Sciatic nerve (tissue), 2 donors: ENCODE measurements around the gene DBX1. TPM values are rescaled to one million over a fixed set of nuclear protein-coding genes. Genes with fewer than 3 reads are reported as not detected.
"Not testable (repeated sequence)": the region's sequence is repeated elsewhere in the genome, so short reads cannot be mapped to it uniquely, and the experiment has no call there.

Experiments
- ATAC-seq: fragments of 200-7000 bp; cut with Tn5 transposase; one replicate; pipeline ENCODE4 v1.9.1; 2020; ENCODE audit warnings: mild to moderate bottlenecking, moderate library complexity
- DNase-seq: peaks from one replicate; pipeline ENCODE4 v3.0.0-alpha.2; 2020; ENCODE audit warnings: low spot score
- intact Hi-C: fragments of 100-400 bp; cut with DNase I; formaldehyde crosslinking; loops from one replicate; pipeline ENCODE4 v1.14.2; 2022
- total RNA-seq: library from RNA; stranded (reverse); fragmentation: NEBNext Ultra II Directional; extraction: Animal tissue kit (Norgen Biotek cat#: 25700); gene quantifications from one replicate; pipeline ENCODE4 v1.2.1, GENCODE V29; 2021
- donor health status: DM: no; HTN: no; CAD: no.
- donor health status: DM: no; HTN: no; CAD: no.

The DBX1 gene
- total RNA-seq, 1 donor from 2014 or later, result not detected

- no peak for ATAC-seq
- intact Hi-C loops, result loop anchor here (10.0 kb wide), 1 partner anchor 225 kb away; no protein-coding TSS in a partner anchor
- no peak for DNase-seq
Observed at GRCh38 chr11:20129665-20130064, 30.6 kb downstream of the DBX1 start.

- intact Hi-C loops, result loop anchor here (10.0 kb wide), 1 partner anchor 226 kb away; no protein-coding TSS in a partner anchor
- ATAC-seq, DNase-seq: not testable (repeated sequence)
Observed at GRCh38 chr11:20128528-20128825, 31.8 kb downstream of the DBX1 start.

GRCh38 chr11:20127671-20128527 lies 32.4 kb downstream of the DBX1 start:
- ATAC-seq (peak; percentile 80), DNase-seq (peak; percentile 88)
- intact Hi-C loops, result loop anchor here (10.0 kb wide), 1 partner anchor 227 kb away; no protein-coding TSS in a partner anchor

DNA sequence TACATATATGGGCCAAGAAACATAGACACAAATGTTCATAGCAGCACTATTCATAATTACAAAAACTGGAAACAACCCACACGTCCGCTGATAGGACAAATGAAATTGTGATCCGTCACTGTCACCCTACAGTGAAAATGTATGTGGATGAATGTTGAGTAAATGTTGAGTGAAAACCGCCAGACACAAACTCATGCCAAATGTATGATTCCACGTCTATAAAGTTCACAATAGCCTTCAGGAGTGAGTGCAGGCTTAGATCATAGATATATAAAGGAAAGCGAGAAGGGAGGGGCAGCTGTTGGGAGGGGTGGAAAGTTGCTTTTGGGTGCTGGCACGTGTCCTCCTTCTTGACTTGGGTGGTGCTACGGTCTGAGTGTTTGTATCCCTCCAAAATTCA lies 33.6 kb downstream of the DBX1 start:
- intact Hi-C loops, result loop anchor here (10.0 kb wide), 1 partner anchor 228 kb away; no protein-coding TSS in a partner anchor
- DNase-seq (no peak), ATAC-seq (no peak)

DNA sequence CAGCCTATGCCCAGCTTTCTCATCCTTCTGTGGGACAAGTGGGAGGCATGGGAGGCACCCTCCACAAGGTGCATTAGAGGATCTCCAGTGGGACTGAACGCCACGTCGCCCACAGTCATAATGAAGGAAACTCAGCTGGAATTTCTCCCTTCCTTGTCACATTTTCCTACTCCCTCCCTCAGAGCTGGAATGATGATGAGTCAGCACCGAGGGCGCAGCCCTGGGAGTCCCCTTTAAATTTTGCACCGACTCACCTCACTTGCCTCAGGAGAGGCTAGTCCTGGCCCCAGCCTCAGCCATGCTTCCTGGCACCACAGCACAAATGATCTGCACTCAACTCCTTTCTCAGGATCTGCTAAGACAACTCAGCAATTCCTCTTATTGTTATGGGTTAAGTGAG lies 34.3 kb downstream of the DBX1 start:
- ATAC-seq (no peak), DNase-seq (no peak)
- intact Hi-C loops, result loop anchor here (10.0 kb wide), 1 partner anchor 229 kb away; no protein-coding TSS in a partner anchor

DNA sequence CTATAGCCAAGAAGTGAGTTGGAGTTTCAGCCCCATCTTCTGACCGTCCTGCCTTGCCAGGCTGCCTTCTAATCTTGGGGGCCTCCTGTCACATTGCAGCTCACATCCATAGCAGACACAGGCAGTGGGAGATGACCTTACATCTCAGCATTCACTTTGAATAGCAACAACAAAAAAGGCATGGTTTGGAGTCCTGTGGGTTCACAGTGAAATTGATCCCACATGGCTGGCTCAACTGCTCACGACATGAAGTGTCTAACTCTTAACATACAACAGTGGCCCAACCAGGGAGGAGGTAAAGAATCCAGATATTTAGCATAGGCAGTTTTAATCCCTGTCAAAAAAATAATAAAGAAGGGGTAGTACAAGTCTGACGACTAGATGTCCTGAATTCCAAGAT lies 38.1 kb downstream of the DBX1 start:
- ATAC-seq (no peak), DNase-seq (no peak)
- intact Hi-C loops, result loop anchor here (10.0 kb wide), 1 partner anchor 233 kb away; no protein-coding TSS in a partner anchor

DNA sequence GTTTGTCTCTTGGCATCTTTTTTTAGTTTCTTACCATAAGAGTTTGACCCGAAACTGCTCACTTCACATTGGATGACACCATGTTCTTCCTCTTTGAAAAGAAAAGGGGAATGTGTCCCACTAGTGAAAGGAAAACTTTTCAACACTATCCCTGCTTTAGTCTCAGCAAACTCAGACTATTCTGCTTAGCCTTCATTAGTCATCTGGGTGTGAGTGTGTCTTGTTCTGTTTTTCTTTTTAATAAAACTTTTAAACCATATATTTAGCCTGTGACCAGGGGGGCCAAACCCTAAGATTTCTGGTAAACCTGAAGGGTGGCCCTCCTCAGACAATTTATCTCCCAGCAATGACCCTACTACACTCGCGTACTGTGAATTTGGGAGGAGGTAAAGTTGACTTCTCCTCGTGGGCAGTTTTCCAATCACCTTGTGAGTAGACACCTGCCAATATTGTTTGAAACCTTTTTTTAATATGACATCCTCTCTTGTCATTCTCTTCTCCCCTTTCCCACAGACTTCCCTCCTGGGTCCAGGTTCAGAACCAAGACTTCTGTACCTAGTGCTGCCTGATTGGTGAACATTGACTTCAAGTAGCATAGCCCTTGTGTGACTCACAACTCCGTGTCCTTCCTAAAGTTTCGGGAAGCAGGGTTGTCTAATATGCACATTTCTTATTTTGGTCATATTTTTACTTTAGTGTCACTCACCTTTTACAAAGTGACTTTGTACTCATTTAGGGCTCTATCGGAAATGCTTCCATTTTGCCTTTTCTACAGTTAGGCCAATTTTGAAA lies 39.9 kb downstream of the DBX1 start:
- ATAC-seq (no peak), DNase-seq (no peak)
- intact Hi-C loops, result loop anchor here (10.0 kb wide), 1 partner anchor 234 kb away; no protein-coding TSS in a partner anchor

DNA sequence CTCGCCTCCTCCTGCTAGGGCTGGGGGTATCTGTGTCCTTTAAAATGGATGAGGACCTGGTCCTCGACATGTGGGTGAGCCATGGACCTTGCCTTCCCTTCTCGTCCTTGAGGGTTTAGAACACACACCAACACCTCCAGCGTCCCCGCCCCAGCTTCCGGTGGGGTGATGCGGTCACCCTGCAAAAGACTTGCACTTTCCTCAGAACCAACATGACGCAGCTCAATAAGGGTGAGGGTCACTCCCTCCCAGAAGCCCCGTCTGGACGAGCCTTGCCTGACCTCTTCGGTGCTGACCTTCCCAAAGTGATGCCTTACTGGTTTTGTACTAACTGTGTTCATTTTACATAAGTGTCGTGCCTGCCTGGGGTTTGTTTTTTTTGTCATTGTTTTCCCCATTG lies 41.0 kb downstream of the DBX1 start:
- DNase-seq (no peak), ATAC-seq (no peak)
- intact Hi-C loops, result no loop called here

GRCh38 chr11:20118209-20118608 lies 42.1 kb downstream of the DBX1 start:
- no peak for DNase-seq
- intact Hi-C loops, result no loop called here
- no peak for ATAC-seq

- intact Hi-C loops, result no loop called here
- no peak for ATAC-seq
Observed at GRCh38 chr11:20117291-20117690, 43.0 kb downstream of the DBX1 start.

DNA sequence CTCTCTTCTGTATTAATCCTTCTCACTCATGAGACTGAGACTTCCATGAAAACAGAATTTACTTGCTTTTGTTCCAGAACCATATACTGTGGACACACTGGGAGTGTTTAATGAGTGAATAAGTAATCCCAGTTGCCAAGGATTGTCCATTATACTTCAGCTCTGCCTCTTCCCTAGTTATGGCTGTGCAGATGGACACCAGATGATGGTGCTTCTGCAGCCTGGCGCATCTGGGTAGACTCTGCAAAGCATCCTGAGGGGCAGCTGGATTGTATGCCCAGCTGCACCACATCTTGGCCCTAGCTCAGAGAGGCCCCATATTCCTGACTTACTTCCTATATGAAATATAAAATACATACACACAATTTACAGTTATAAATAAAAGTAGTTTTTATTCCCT lies 43.5 kb downstream of the DBX1 start:
- intact Hi-C loops, result no loop called here
- DNase-seq (no peak), ATAC-seq (no peak)

More at GRCh38 chr11:20117291-20117690, 43.0 kb downstream of the DBX1 start:
- no peak for DNase-seq

DNA sequence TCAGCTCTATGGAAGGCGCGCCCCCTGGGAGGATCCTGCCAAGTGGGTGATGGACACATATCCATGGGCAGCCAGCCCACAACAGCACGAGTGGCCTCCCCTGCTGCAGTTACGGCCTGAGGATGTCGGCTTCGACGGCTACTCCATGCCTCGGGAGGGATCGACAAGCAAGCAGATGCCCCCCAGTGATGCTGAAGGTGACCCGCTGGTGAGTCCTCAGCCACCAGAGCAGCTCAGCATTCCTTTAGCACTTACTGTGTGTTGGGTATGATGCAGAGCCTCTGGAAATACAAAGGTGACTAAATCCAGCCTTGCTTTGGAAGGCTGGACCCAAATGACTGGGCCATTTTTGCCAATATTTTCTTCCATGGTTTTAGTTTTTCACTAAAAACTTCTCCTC lies 45.7 kb downstream of the DBX1 start:
- intact Hi-C loops, result no loop called here
- DNase-seq (no peak), ATAC-seq (no peak)

GRCh38 chr11:20113149-20113438 lies 47.2 kb downstream of the DBX1 start:
- ATAC-seq (no peak), DNase-seq (no peak)
- intact Hi-C loops, result no loop called here

GRCh38 chr11:20112291-20113148 lies 47.8 kb downstream of the DBX1 start:
- intact Hi-C loops, result no loop called here
- ATAC-seq, result peak; percentile 91

DNA sequence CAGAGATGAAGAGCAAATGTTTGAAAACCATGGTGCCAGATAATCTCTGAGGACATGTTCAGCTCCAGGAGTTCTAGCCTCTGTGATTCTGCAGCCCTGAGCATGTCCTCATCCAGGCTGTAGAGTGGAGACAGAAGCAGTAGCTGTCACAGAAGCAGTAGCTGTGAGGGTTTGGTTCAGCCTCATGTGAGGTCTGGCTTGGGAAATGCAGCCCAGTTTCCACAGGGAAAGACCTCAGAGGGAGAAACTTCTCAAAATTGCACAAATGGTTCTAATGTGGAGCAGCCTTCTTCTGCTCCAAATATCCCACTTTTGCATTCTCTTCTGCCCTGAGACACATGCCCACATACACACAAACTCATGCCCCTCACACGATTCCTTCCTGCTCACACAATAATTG lies 48.4 kb downstream of the DBX1 start:
- intact Hi-C loops, result no loop called here
- ATAC-seq, result peak; percentile 40
- no peak for DNase-seq

More at GRCh38 chr11:20112291-20113148, 47.8 kb downstream of the DBX1 start:
- peak; percentile 73 for DNase-seq

- intact Hi-C loops, result no loop called here
- DNase-seq (no peak), ATAC-seq (peak; percentile 53)
Observed at GRCh38 chr11:20110908-20111669, 49.2 kb downstream of the DBX1 start.

DNA sequence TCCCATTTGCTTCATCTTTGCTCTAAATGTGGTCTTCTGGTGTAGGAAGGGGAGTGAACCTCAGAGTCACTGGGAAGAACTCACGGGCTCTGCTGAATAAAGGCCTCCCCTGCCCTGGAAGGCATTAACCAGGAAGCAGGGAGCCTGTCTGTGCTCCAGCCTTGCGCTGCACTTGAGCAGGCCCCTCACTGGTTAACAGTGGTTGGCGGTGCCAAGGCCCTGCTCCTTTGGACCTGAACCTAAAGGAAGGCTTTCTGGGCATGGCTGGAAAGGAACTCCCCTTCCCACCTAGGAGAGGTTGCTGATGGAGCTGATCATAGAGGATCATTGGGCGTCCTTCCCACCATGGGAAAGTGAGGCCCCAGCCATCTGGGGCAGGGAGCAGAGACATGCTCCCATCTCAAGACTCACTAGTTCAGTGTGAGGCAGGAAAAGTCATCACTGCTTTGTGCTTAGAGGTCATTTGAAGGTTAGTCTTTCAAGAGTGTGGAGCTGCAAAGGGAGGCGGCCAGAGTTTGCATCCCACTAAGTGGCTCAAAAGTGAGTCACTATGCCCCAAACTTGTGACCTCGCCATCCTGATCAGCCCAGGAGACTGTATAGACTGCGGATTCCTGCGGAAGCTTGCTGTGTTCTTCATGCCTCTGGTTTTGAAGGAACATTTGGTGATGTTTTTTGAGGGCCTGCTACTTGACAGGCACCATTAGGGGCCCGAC lies 50.4 kb downstream of the DBX1 start:
- ATAC-seq (no peak), DNase-seq (no peak)
- intact Hi-C loops, result no loop called here
